HG02970 (cell line): ENCODE results near the gene NUDT9.
"Not testable (repeated sequence)": the region's sequence is repeated elsewhere in the genome, so short reads cannot be mapped to it uniquely, and the experiment has no call there.

ENCODE experiments used
- ATAC-seq: cut with Tn5 transposase; IDR thresholded peaks from one replicate; pipeline ENCODE4 v1.9.1; 2021; ENCODE audit warnings: mild to moderate bottlenecking, moderate library complexity, moderate number of reproducible peaks; ENCODE audit not compliant: unreplicated experiment, low FRiP score

NUDT9 gene

GRCh38 chr4:87406462-87406861 lies 15.9 kb upstream of the NUDT9 start:
- no peak for ATAC-seq

- ATAC-seq: not testable (repeated sequence)
Observed at GRCh38 chr4:87406902-87407301, 15.5 kb upstream of the NUDT9 start.

GRCh38 chr4:87409420-87409939 lies 12.9 kb upstream of the NUDT9 start:
- no peak for ATAC-seq

GRCh38 chr4:87410157-87410556 lies 12.2 kb upstream of the NUDT9 start:
- ATAC-seq: no peak

GRCh38 chr4:87410679-87411078 lies 11.7 kb upstream of the NUDT9 start:
- no peak for ATAC-seq

GRCh38 chr4:87414816-87415215 lies 7.6 kb upstream of the NUDT9 start:
- ATAC-seq: no peak

GRCh38 chr4:87416965-87417364 lies 5.4 kb upstream of the NUDT9 start:
- ATAC-seq: no peak

- ATAC-seq: not testable (repeated sequence)
Observed at GRCh38 chr4:87418410-87418809, 4.0 kb upstream of the NUDT9 start.

- ATAC-seq: no peak
Observed at GRCh38 chr4:87419578-87420249, 2.7 kb upstream of the NUDT9 start.

- no peak for ATAC-seq
Observed at GRCh38 chr4:87420276-87420830, 2.0 kb upstream of the NUDT9 start.

GRCh38 chr4:87423317-87424098 lies 1.1 kb downstream of the NUDT9 start:
- no peak for ATAC-seq

GRCh38 chr4:87424099-87424543 lies 1.7 kb downstream of the NUDT9 start:
- not testable (repeated sequence) for ATAC-seq

- ATAC-seq: no peak
Observed at GRCh38 chr4:87425711-87426110, 3.3 kb downstream of the NUDT9 start.

- ATAC-seq: no peak
Observed at GRCh38 chr4:87426865-87427517, 4.6 kb downstream of the NUDT9 start.

GRCh38 chr4:87427518-87427868 lies 5.1 kb downstream of the NUDT9 start:
- ATAC-seq: no peak

- ATAC-seq: no peak
Observed at GRCh38 chr4:87428979-87429378, 6.6 kb downstream of the NUDT9 start.

GRCh38 chr4:87430038-87430437 lies 7.7 kb downstream of the NUDT9 start:
- ATAC-seq: no peak

- no peak for ATAC-seq
Observed at GRCh38 chr4:87433342-87433741, 11.0 kb downstream of the NUDT9 start.

GRCh38 chr4:87442889-87443288 lies 20.5 kb downstream of the NUDT9 start:
- ATAC-seq: no peak

GRCh38 chr4:87444741-87445140 lies 22.4 kb downstream of the NUDT9 start:
- no peak for ATAC-seq

GRCh38 chr4:87445964-87446363 lies 23.6 kb downstream of the NUDT9 start:
- no peak for ATAC-seq
